Subcutaneous adipose tissue (tissue), 4 donors: Measurements from ENCODE around the gene PLSCR4. TPM values are rescaled to one million over a fixed set of nuclear protein-coding genes. Genes with fewer than 3 reads are reported as not detected.

Experiments used
- total RNA-seq, 4 donors: library from RNA; depleted of rRNA; stranded (reverse); fragments of >200 nt; gene quantifications; one replicate each; pipeline ENCODE4 v1.1.0, GENCODE V29; 2016
- TF ChIP-seq, protein P1 (sequence below): fragments of 450-650 bp; IDR thresholded peaks from one replicate; pipeline ENCODE4 v1.5.1; 2016; ENCODE audit warnings: low read depth, mild to moderate bottlenecking, control low read depth, antibody characterized with exemption, moderate library complexity

PLSCR4 gene
- total RNA-seq, 4 donors from 2014 or later, result 79.9 to 144 (median 103) TPM

DNA sequence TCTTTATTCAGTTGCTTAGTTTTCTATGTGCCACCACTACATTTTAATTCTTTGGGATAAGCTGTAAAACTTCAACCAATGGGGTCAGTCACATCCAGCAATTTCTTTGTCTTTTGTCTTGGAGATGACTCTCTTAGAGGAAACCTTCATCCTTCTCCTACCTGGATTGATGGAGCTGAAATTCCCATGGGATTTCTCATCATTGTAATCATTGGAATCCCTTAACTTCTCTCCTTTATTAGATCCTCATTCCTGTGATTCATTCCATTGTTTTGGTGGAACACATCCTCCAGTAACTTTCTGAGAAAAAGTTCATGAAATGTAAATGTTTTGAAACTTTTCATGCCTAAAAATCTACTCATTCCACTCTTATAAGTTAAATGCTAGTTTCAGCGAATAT lies 80.3 kb downstream of the PLSCR4 start:
- TF ChIP-seq, protein P1, sequence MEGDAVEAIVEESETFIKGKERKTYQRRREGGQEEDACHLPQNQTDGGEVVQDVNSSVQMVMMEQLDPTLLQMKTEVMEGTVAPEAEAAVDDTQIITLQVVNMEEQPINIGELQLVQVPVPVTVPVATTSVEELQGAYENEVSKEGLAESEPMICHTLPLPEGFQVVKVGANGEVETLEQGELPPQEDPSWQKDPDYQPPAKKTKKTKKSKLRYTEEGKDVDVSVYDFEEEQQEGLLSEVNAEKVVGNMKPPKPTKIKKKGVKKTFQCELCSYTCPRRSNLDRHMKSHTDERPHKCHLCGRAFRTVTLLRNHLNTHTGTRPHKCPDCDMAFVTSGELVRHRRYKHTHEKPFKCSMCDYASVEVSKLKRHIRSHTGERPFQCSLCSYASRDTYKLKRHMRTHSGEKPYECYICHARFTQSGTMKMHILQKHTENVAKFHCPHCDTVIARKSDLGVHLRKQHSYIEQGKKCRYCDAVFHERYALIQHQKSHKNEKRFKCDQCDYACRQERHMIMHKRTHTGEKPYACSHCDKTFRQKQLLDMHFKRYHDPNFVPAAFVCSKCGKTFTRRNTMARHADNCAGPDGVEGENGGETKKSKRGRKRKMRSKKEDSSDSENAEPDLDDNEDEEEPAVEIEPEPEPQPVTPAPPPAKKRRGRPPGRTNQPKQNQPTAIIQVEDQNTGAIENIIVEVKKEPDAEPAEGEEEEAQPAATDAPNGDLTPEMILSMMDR, result no peak

DNA sequence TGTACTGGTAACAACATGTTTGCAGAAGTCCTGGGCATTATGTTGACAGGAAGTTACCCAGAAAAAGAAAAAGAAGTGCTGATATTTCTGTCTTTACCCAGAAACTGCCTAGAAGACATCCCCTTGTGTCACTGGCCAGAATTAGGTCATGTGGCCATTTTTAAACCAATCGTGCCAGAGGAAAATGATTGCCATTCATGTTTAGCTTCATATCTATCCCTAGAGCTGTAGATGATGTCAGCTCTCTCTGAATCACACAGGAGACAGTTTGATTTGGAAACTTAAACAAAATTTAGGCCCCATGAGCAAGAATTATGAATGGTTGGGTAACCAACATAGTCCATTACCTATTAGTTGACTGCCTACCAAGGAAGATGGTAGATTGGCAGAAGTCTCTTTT lies 81.0 kb downstream of the PLSCR4 start:
- TF ChIP-seq, protein P1, result no peak

DNA sequence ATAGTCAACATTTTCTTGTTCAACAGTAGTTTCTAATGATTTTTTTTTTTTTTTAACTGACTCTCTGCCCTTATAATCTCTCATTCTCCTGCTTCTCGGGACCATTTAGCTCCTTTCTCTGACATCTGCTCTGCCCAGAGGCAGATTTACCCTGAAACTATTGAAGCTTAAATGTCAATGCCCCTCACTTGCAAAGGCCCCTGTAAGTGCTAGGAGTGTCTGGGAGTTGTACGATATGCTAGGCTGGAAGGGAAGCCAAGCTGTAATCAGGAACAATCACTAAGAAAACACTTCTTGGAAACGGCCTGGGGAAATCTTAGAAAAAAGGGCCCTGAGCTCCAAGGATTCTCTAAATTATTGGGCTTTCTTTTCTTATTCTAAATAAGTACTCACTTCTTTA lies 84.1 kb downstream of the PLSCR4 start:
- TF ChIP-seq, protein P1, result no peak

DNA sequence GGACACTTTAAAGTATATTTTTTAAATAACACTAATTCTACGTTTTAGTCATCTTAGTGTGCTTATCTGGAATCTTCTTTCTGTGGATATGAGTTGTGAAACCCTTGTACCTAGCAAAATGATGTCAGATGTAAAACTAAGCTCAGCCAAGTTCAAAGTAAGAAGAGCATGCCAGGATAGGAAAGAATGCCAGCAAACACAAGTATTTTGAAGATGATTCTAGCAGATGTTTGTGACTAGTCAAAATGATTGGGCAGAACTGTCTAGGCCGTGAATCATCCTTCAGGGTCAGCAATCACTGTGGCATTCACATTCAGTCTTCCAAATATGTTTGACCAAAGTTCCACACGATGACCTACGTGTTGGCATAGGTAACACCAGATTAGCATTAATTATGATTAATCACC lies 84.5 kb downstream of the PLSCR4 start:
- TF ChIP-seq, protein P1, result no peak

DNA sequence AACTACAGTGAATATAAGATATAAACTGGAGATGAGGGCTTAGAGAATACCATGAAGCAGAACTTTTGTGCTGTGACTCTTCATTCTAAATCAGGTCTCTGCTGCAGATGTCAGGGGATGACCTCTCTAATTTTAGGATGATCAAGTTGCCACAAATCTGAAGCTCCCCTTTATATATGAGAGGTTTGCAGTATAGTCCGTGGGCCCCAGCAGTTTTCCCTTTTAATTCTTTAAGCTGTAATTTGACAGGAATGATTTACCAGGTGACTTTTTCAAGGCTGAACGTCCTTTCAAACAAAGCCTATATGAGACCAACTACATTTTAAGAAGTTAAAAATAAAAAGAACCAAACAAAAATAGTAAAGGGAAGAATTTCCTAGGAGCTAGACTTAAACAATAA lies 85.0 kb downstream of the PLSCR4 start:
- TF ChIP-seq, protein P1, result no peak

DNA sequence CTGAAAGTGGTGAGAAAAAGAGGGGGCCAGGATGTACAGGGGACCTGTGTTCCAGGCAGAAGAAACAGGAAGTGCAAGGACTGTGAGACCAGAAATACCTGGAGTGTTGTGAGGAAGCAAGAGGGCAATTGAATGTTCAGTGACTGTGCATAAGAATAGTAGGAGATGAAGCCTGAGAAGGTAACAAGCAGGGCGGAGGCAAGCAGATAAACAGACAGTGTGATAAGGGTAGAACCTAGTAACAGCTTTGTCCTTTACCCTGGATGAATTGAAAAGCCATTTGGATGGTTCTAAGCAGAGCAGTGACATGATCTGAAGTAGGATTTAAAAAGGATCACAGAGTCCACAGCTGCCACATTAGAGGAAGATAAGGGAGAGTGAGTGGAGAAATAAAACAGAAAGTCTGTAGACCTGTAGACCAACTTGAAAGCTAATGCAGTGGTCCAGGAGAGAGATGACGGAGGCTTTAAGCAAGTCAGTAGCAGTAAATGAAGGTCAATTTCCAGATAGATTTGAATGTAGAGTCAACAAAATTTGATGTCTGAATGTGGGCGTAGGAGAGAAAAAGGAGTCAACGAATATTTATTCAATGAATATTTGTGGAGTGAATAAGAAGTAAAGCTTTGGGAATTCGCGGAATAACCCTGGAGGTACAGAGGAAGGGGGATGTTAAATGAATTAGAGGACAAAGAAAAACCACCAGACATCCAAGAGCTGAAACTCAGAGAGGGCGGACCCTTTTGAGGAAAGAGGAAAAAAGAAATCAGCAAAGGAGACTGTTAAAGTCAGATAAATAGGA lies 85.7 kb downstream of the PLSCR4 start:
- TF ChIP-seq, protein P1, result no peak

DNA sequence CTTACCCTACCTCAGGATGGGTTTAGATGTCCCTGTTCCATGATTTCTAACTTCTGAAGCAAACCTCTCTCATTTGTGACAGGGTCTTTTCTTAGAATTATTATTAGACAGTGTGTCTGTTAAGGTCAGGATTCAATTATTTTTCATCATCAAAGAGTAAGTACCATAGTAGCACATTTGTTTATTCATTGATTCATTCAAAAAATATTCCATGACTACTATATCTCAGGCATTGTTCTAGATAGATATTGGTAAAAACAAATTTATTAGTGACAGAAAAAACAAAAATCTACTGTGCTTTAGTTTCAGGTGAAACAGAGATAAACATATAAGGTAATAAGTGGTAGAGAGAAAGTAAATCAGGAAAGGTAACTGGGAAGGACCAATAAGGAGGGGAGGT lies 86.4 kb downstream of the PLSCR4 start:
- TF ChIP-seq, protein P1, result no peak
